GM23338 (cell line): Measurements from ENCODE around the gene RBMS2. TPM values are rescaled to one million over a fixed set of nuclear protein-coding genes. Genes with fewer than 3 reads are reported as not detected.
"Not testable (repeated sequence)": the region's sequence is repeated elsewhere in the genome, so short reads cannot be mapped to it uniquely, and the experiment has no call there.

Experiments
- ATAC-seq: fragments of 200-7000 bp; cut with Tn5 transposase; 3 replicates; pipeline ENCODE4 v1.9.1; 2020
- DNase-seq: peaks from one replicate; pipeline ENCODE4 v3.0.0-alpha.2; 2015; ENCODE audit warnings: low spot score
- H2AFZ ChIP-seq: fragments of 200-600 bp; sonication (generic); 2 replicates; pipeline ENCODE4 v1.8.0; 2016; ENCODE audit warnings: antibody characterized with exemption, mild to moderate bottlenecking, moderate library complexity
- H3F3A ChIP-seq: fragments of 200-600 bp; sonication (generic); replicated peaks from 2 replicates; pipeline ENCODE4 v1.8.0; 2017; ENCODE audit warnings: antibody characterized with exemption, mixed run types, low read depth
- H3K27ac ChIP-seq: fragments of 200-600 bp; sonication (generic); 2 replicates; pipeline ENCODE4 v1.6.1; 2016; ENCODE audit warnings: low read depth
- H3K27me3 ChIP-seq: fragments of 200-600 bp; sonication (generic); 2 replicates; pipeline ENCODE4 v1.8.0; 2016; ENCODE audit warnings: mild to moderate bottlenecking, mixed run types, moderate library complexity; ENCODE audit not compliant: insufficient read depth
- H3K36me3 ChIP-seq: fragments of 200-600 bp; sonication (generic); 2 replicates; pipeline ENCODE4 v1.8.0; 2016; ENCODE audit warnings: mild to moderate bottlenecking; ENCODE audit not compliant: insufficient read depth
- H3K4me1 ChIP-seq: fragments of 200-600 bp; sonication (generic); 2 replicates; pipeline ENCODE4 v1.8.0; 2016; ENCODE audit warnings: mild to moderate bottlenecking, moderate library complexity; ENCODE audit not compliant: insufficient read depth
- H3K4me2 ChIP-seq: fragments of 200-600 bp; sonication (generic); 2 replicates; pipeline ENCODE4 v1.7.1; 2017; ENCODE audit warnings: mixed run types
- H3K4me3 ChIP-seq: fragments of 200-600 bp; sonication (generic); 2 replicates; pipeline ENCODE4 v1.6.1; 2016; ENCODE audit warnings: mixed run types
- H3K79me2 ChIP-seq: fragments of 200-600 bp; sonication (generic); replicated peaks from 2 replicates; pipeline ENCODE4 v1.8.0; 2017; ENCODE audit warnings: mild to moderate bottlenecking; ENCODE audit not compliant: insufficient read depth
- H3K9me2 ChIP-seq: fragments of 200-600 bp; sonication (generic); 2 replicates; pipeline ENCODE4 v1.8.0; 2017; ENCODE audit not compliant: insufficient read depth
- H4K20me1 ChIP-seq: fragments of 200-600 bp; sonication (generic); replicated peaks from 2 replicates; pipeline ENCODE4 v1.8.0; 2017; ENCODE audit warnings: mild to moderate bottlenecking; ENCODE audit not compliant: insufficient read depth
- H3K27ac Mint-ChIP-seq: 2 replicates; pipeline ENCODE4 v1.8.0; 2020; ENCODE audit warnings: inconsistent platforms, mild to moderate bottlenecking, moderate library complexity, mixed read lengths
- H3K27me3 Mint-ChIP-seq: 3 replicates; pipeline ENCODE4 v1.8.0; 2022; ENCODE audit warnings: low read depth, mild to moderate bottlenecking, moderate library complexity, mixed read lengths, inconsistent platforms; ENCODE audit not compliant: insufficient read depth, poor library complexity
- H3K36me3 Mint-ChIP-seq: 3 replicates; pipeline ENCODE4 v1.8.0; 2021; ENCODE audit warnings: low read depth, mild to moderate bottlenecking, inconsistent platforms, moderate library complexity, mixed read lengths
- H3K4me1 Mint-ChIP-seq: 3 replicates; pipeline ENCODE4 v1.8.0; 2020; ENCODE audit warnings: mild to moderate bottlenecking, inconsistent platforms, mixed read lengths
- H3K4me3 Mint-ChIP-seq: 3 replicates; pipeline ENCODE4 v1.8.0; 2021; ENCODE audit warnings: moderate library complexity, mild to moderate bottlenecking, inconsistent platforms, mixed read lengths
- H3K9me3 Mint-ChIP-seq: 3 replicates; pipeline ENCODE4 v1.8.0; 2020; ENCODE audit warnings: moderate library complexity, mild to moderate bottlenecking, inconsistent platforms, mixed read lengths
- ZNF331 ChIP-seq: fragments of 250-450 bp; sonication (Bioruptor Pico); IDR thresholded peaks from 2 replicates; pipeline ENCODE4 v1.5.0; 2020; ENCODE audit warnings: low read depth, mild to moderate bottlenecking, moderate library complexity
- polyA plus RNA-seq: library from polyadenylated mRNA; unstranded; fragments of >200 nt; fragmentation: Nextera tagmentation; extraction: Ambion mirVana; gene quantifications from 2 replicates; pipeline ENCODE4 v1.2.1, GENCODE V29; 2016
- total RNA-seq: library from RNA; depleted of rRNA; stranded (reverse); fragments of >200 nt; shearing (Covaris generic); gene quantifications from 2 replicates; pipeline ENCODE4 v1.2.3, GENCODE V29; 2014
- TF ChIP-seq, protein P1 (sequence below), 2 experiments: fragments of 200-600 bp in 1 of 2; sonication (generic) in 1 of 2; conservative IDR thresholded peaks; 2 replicates each; pipeline versions ENCODE4 v1.5.1 to v1.6.1; 2016 to 2017; ENCODE audit warnings: antibody characterized with exemption in 2 of 2, low read depth in 2 of 2, mild to moderate bottlenecking in 2 of 2, moderate library complexity in 1 of 2

RBMS2 gene
- total and polyA plus RNA-seq, 2 experiments from 2014 or later: 9.2 to 16.8 TPM

GRCh38 chr12:56496704-56497103 lies 24.9 kb upstream of the RBMS2 start:
- TF ChIP-seq, protein P1, sequence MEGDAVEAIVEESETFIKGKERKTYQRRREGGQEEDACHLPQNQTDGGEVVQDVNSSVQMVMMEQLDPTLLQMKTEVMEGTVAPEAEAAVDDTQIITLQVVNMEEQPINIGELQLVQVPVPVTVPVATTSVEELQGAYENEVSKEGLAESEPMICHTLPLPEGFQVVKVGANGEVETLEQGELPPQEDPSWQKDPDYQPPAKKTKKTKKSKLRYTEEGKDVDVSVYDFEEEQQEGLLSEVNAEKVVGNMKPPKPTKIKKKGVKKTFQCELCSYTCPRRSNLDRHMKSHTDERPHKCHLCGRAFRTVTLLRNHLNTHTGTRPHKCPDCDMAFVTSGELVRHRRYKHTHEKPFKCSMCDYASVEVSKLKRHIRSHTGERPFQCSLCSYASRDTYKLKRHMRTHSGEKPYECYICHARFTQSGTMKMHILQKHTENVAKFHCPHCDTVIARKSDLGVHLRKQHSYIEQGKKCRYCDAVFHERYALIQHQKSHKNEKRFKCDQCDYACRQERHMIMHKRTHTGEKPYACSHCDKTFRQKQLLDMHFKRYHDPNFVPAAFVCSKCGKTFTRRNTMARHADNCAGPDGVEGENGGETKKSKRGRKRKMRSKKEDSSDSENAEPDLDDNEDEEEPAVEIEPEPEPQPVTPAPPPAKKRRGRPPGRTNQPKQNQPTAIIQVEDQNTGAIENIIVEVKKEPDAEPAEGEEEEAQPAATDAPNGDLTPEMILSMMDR (conservative IDR thresholded peaks at IDR 0.05; ENCODE audit: low read depth in 2 of 2): peak; percentile 20 to 62; a peak in 3 of 4 replicates
- not testable (repeated sequence) for H3K4me1 ChIP-seq, H3K36me3 ChIP-seq, H3K4me2 ChIP-seq, H3F3A ChIP-seq, H3K4me1 Mint-ChIP-seq, H3K79me2 ChIP-seq, H4K20me1 ChIP-seq, H3K4me3 ChIP-seq, ATAC-seq, H3K9me2 ChIP-seq, H3K4me3 Mint-ChIP-seq, H3K27me3 ChIP-seq, H3K27ac Mint-ChIP-seq, H3K27ac ChIP-seq, H2AFZ ChIP-seq
- DNase-seq: peak; percentile 69
- peaks cover 23% of the 10 kb centered on the region for H3K27me3 Mint-ChIP-seq
- H3K36me3 Mint-ChIP-seq: peaks cover 15% of the 10 kb centered on the region
- peaks cover 42% of the 10 kb centered on the region for H3K9me3 Mint-ChIP-seq

DNA sequence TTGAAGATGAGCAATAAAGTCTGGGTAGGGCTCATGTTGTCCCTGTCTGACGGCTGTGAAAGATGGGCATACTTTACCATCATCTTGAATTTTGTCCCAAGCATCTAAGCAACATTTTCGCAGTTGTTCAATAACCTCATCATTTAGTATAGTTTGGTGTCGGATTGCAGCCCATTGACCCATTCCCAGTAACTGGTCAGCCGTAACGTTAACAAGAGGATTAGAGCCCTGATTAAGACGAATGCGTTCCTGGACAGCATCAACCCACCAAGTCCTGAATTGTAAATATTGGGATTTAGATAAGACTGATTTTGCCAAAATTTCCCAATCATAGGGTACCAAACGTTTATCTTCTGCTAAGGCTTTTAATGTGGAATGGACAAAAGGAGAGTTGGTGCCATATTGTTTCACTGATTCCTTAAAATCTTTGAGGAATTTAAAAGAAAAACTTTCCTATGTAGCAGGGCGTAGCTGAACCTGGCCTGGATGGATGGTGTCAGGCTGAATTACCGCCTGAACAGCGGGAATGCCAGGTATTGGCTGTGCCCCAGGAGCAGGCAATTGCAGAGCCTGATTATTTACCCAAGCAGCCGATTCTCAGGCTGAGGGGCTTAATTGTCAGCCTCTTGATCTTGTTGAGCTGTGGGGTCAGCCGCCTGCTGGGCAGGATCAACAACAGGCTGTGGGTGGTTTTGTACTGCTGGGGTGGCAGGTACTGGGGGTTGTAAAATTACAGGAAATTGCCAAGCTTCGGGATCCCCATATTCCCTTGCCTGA lies 23.3 kb upstream of the RBMS2 start:
- not testable (repeated sequence) for H3K4me3 ChIP-seq, H3F3A ChIP-seq, H3K27me3 ChIP-seq, H3K27ac ChIP-seq, H3K4me2 ChIP-seq, H4K20me1 ChIP-seq, H3K79me2 ChIP-seq, H3K4me1 Mint-ChIP-seq, H2AFZ ChIP-seq, H3K9me2 ChIP-seq, H3K4me1 ChIP-seq, H3K36me3 ChIP-seq, H3K27ac Mint-ChIP-seq, H3K4me3 Mint-ChIP-seq
- TF ChIP-seq ZNF331 (CRISPR knock-in tag): peak; percentile 89
- H3K9me3 Mint-ChIP-seq: peaks cover 36% of the 10 kb centered on the region
- ATAC-seq: peak; percentile 81
- H3K27me3 Mint-ChIP-seq: peaks cover 23% of the 10 kb centered on the region
- peak; percentile 35 for DNase-seq
- H3K36me3 Mint-ChIP-seq: peaks cover 12% of the 10 kb centered on the region

DNA sequence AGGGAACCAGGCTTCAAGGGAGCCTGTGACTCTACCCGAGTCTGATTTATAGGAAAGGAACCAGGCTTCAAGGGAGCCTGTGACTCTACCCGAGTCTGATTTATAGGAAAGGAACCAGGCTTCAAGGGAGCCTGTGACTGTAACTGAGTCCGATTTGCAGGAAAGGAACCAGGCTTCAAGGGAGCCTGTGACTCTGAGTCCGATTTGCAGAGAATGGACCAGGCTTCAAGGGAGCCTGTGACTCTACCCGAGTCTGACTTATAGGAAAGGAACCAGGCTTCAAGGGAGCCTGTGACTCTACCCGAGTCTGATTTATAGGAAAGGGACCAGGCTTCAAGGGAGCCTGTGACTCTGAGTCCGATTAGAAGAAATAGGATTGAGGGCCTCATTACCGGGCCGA lies 22.2 kb upstream of the RBMS2 start:
- H4K20me1 ChIP-seq, DNase-seq, H3F3A ChIP-seq, H3K27ac Mint-ChIP-seq, ATAC-seq, H3K27me3 ChIP-seq, H3K4me2 ChIP-seq, H2AFZ ChIP-seq, H3K36me3 Mint-ChIP-seq, H3K27ac ChIP-seq, H3K79me2 ChIP-seq, H3K4me3 ChIP-seq, H3K36me3 ChIP-seq, H3K9me2 ChIP-seq, H3K4me3 Mint-ChIP-seq, H3K4me1 ChIP-seq, H3K4me1 Mint-ChIP-seq: not testable (repeated sequence)
- Mint-ChIP-seq H3K9me3 (peaks cover 38% of the 10 kb centered on the region), H3K27me3 (peaks cover 20% of the 10 kb centered on the region)

GRCh38 chr12:56499879-56500278 lies 21.7 kb upstream of the RBMS2 start:
- ATAC-seq: not testable (repeated sequence)

More at GRCh38 chr12:56499879-56500278, 21.7 kb upstream of the RBMS2 start:
- Mint-ChIP-seq H3K27me3 (peaks cover 20% of the 10 kb centered on the region), H3K9me3 (peaks cover 36% of the 10 kb centered on the region)
- H3K4me2 ChIP-seq, DNase-seq, H3F3A ChIP-seq, H2AFZ ChIP-seq, H3K4me3 ChIP-seq, H3K4me3 Mint-ChIP-seq, H3K27ac ChIP-seq, H3K36me3 Mint-ChIP-seq, H4K20me1 ChIP-seq, H3K79me2 ChIP-seq, H3K4me1 ChIP-seq, H3K4me1 Mint-ChIP-seq, H3K36me3 ChIP-seq, H3K27me3 ChIP-seq, H3K9me2 ChIP-seq, H3K27ac Mint-ChIP-seq: not testable (repeated sequence)
